Suppressor macrophage treated with lipopolysaccharide for 4 hours (primary cell): Measurements from ENCODE around the gene SH3RF3.
"Not testable (repeated sequence)": the region's sequence is repeated elsewhere in the genome, so short reads cannot be mapped to it uniquely, and the experiment has no call there.

Experiments
- DNase-seq: peaks from one replicate; pipeline ENCODE4 v3.0.0-alpha.2; 2020

Gene SH3RF3

GRCh38 chr2:109517118-109517889, 388.3 kb downstream of the SH3RF3 start:
- DNase-seq: no peak

- no peak for DNase-seq
These were observed 390.5 kb downstream of the SH3RF3 start for GRCh38 chr2:109519513-109519912.

DNA sequence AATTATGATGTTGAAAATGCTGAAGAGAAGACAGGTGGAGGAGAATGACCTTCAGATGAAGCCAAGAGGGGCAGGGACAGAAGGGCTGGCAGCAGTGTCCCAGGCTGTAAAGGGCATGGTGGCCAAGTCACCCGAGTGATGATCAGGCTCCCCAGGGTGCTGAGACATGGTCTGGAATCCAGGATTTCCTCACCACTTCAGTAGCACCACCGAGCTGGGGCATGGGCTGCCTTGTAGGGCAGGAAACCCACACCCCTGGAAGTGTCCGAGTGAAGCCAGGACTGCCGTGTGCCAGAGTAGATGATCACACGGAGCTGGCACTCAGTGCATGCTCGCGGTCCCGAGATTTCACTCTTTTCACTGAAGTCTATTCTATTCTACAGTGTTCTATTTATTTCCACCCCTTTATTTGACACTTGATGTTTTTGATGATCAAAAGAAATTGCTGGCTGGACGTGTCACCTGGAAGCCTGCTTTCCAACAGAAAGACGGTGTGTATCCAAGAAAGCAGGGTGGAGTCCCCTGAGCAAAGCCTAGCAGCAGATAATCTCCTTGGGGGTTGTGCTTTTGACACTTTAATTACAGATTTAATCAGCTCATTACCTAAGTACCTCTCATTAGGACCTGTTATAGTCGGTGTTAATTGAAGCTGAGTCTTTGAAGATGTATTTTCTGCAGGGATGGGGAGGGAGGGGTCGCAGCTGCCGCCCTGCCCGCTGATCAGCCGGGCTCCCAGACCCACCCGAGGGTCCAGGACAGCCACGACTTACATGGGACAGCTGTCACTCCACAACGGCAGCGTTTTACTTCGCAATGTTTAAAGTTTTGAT, 392.4 kb downstream of the SH3RF3 start:
- no peak for DNase-seq

GRCh38 chr2:109522063-109522374, 393.0 kb downstream of the SH3RF3 start:
- DNase-seq: no peak

DNA sequence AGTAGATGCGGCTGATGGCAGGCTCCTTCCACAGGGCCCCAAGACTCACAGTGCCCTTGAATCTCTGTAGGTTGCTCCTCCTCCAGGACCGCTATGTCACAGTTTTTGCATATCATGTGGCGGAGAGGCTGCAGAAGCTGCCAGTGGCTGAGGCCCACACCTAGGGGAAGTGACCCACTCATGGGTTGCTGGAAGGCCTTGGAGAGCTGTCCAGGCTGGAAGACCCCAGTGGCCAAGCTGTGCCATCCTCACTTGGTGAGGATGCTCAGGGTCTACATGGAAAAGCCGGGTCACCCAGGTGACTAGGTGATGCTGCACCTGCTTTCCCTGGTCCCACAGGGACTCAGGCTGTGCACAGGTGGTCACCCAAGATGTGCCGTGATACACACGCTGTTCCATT, 394.1 kb downstream of the SH3RF3 start:
- no peak for DNase-seq

DNA sequence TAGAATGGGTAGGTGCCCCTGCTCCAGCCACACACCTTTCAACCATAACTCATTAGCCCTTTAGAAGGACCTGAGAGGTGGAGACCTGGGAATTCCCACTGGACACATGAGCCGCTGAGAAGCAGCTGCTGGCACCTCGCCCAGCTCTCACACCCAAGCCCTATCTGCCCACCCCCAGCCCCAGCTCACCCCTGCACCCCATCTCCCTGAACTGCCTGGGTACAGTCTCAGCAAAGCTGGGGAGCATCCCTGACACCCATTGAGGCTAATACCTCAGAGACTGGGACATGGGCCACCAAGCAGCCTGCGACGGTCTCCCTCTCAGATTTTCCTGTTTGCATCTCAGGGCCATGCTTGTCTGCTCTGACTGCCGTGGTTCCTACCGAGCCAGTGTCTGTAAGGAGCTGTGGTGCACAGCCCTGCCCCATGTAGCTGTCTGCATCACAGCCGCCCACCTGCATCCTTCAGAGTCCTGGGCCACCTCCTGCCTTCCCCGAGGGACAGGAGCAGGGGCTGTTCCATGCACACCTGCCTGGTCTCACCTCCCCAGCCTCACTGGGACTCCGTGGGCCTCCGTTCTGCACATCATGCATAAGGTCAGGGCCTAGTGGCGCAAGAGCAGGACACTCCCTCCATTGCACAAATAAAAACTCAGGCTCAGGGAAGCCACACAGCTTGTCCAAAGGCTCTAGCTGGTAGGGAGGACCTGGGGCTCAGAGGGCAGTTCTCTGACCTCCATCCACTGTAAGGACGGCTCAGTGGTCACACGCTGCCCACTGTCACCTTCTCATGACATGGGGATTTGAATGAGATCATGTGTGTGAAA, 394.7 kb downstream of the SH3RF3 start:
- DNase-seq: no peak

DNA sequence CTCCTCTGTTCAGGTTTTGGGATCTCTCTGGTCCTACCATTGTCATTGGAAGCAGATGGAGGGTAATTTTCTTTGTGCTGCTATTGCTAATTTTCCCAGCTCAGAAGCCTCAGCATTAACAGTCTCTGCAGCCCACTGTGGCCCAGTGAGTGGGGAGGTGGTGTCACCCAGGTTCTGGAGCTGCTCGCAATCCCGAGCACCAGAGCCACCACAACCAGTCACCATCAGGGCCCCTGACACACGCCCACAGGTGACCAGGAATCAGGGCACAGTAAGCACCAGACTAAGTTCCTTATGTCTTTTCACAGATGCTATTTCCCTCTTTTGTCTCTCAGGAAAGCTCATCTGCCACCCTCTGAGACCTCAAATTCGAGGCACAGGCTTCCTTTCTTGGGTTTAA, 396.8 kb downstream of the SH3RF3 start:
- DNase-seq: no peak

DNA sequence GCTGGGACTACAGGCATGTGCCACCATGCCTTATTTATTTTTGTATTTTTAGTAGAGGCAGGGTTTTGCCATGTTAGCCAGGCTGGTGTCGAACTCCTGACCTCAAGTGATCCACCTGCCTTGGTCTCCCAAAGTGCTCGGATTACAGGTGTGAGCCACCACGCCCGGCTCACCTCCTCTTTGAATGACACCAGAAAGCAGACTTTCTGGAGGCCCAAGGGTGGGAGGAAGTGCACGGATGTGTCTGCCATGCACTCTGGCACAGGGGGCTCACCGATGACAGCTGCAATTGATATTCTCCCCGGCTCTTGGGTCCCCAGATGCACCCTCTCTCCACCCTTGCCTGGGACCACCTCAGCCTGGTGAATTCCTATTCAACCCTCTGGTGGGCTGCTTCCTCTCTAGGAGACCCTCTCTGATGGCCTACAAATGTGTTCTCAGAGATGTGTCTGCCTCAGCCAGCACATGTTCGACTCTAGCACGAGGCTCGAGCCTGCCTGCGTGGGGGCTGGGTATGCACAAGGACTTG, 397.5 kb downstream of the SH3RF3 start:
- no peak for DNase-seq

- no peak for DNase-seq
These were observed 398.1 kb downstream of the SH3RF3 start for GRCh38 chr2:109527079-109527478.

GRCh38 chr2:109527846-109528705, 399.1 kb downstream of the SH3RF3 start:
- DNase-seq: no peak

GRCh38 chr2:109528811-109529501, 400.0 kb downstream of the SH3RF3 start:
- DNase-seq: no peak

- DNase-seq: no peak
These were observed 400.8 kb downstream of the SH3RF3 start for GRCh38 chr2:109529532-109530449.

- no peak for DNase-seq
These were observed 401.7 kb downstream of the SH3RF3 start for GRCh38 chr2:109530712-109531111.

DNA sequence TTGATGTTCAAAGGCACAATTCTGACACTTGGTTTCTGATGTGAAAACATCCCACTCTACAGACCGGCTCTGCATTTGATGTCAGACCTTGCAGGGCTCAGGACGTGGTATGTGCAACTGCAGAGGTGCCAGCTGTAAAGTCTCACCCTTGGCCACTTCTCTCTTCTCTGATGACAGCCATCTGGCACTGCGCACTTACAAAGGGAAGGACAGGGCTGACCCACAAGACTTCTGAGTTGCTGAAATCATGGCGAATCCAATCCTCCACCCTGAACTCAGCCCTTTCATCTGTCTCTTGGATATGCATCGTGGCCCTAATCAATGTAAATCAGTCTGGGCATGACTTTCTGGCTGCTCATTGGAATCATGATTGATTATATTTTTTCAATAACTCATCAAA, 402.2 kb downstream of the SH3RF3 start:
- DNase-seq: no peak

DNA sequence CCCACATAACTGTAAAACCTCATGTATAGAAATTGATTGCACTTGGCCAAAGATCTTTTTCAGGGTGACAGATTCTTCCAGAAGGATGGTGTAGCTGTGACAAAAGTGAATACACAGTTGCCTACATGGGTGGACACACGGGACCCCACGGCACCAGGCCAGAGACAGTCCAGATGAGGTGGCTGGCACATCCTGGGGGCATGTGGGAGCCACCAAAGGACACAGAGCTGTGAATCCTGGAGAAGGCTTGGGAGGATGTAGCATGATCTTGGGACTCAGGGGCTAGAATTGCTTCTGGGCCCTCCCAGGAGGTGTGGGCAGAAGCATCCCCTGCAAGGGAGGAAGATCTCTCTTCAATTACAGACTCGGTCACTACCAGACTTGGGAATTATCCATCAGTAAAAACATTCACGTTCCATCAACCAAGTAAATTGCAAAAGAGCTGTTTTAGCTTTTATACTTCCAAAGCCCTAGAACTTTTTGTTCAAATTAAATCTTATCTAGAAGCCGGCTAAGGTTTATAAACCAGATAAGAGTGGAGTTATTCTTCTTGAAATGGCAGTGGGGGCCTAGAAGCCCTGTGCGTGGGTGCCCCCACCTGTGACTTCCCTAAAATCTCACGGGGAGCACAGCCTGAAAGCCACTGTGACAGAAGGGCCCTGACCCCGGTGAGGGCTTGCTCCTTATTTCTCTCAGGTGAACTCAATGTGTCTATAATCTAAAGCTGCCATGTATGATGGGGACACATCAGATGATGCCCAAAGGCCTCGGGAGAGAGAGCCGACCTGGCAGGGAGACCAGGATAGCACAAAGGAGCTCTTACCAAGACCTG, 403.1 kb downstream of the SH3RF3 start:
- DNase-seq: no peak

GRCh38 chr2:109532728-109533076, 403.7 kb downstream of the SH3RF3 start:
- no peak for DNase-seq

DNA sequence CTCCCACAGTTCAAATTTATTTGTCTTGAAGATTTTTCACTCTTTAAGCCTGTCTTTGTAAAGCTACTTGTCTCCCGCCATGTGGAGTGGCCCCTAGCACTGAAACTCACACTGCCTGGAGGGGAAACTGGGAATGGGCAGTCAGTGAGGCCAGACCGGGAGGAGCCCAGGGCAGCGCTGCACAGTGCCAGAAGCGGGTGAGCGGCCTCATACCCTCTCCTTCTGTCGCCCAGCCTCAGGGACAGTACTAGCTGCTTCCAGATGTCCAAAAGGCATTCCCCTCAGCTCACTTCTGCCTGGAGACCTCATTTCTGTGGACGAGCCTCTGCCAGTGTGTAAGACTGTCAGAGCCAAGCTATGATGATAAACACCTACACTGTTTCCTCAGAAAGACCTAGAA, 404.8 kb downstream of the SH3RF3 start:
- no peak for DNase-seq

DNA sequence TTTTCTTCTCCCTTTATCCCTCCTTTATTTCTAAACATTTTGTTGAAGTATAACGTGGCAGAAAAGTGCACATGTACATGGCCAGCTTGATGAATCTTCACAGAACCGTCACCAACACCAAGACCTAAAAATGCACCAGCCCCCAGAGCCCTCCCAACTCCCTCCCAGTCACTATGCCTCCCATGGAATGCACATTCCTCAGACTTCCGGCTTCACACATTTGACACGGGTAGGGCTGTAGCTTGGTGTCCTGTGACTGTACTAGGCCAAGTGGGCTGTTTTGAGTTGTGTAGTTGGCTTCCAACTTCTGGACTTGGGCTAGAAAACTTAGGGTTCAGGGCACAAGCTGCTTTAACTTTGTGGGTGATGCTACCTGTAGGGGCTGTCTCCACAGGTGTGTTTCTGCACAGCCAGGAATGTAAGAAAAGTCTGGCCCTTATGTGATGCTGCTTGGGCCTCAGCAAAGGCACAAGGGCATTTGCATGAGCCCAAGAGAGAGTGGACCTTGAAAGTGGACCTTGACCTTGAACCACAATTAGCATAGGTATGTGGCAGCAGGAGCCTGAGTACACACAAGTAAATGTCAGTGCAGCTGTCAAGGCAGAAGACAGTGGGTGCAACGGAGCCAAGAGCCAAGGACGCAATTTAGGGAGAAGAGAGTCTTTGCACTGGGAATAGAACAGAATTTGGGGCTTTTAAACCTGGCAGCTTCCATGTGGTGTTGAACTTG, 406.4 kb downstream of the SH3RF3 start:
- DNase-seq: no peak

- DNase-seq: not testable (repeated sequence)
These were observed 407.6 kb downstream of the SH3RF3 start for GRCh38 chr2:109536556-109536955.
